ENCODE measurements around the gene HSPG2.
"Not testable (repeated sequence)": the region's sequence is repeated elsewhere in the genome, so short reads cannot be mapped to it uniquely, and the experiment has no call there.

HSPG2 gene

DNA sequence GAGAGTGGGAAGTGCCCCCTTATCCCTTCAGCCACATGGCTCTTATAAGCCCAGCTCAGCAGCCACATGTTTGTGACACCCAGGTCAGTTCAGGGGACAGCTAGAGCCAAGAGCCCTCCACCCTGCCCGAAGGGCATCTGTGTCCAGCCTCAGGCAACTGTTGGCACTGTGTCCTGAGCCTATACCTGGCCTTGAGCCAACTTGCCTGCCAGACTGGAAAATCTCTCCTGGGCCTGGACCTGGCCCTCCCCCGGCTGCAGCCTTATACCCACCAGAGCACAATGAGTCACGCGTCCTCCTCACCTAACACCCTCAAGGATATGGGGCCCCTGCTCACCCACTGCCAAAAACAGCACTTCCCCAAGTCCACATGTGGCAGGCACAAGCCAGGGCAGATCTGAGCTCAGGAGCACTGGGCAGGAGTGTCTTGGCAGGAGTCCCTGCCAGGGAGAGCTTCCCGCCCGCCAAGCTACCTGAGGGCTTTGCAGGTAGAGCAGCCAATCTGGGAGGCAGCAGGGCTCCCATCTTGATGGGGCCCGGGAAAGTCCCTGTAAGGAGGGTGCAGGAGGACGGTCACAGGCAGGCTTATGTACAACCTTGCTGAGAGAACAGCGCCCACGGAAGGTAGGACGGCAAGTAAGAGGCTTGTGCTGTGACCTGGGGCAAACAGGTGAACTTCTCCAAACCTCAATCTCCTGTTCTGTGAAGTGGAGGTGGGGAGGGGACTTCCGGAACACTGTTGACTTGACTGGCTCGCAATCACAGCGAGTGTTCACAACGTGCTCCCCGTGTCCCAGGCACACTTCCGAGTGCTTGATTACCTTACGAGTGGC lies 19.8 kb upstream of the HSPG2 start:
- in situ Hi-C loops (cut with MboI; ENCODE audit: low sequenced_read_pairs), result loop anchor here (25.0 kb wide), 2 partner anchors 295 to 720 kb away; partner anchors contain the start of gene RAP1GAP

DNA sequence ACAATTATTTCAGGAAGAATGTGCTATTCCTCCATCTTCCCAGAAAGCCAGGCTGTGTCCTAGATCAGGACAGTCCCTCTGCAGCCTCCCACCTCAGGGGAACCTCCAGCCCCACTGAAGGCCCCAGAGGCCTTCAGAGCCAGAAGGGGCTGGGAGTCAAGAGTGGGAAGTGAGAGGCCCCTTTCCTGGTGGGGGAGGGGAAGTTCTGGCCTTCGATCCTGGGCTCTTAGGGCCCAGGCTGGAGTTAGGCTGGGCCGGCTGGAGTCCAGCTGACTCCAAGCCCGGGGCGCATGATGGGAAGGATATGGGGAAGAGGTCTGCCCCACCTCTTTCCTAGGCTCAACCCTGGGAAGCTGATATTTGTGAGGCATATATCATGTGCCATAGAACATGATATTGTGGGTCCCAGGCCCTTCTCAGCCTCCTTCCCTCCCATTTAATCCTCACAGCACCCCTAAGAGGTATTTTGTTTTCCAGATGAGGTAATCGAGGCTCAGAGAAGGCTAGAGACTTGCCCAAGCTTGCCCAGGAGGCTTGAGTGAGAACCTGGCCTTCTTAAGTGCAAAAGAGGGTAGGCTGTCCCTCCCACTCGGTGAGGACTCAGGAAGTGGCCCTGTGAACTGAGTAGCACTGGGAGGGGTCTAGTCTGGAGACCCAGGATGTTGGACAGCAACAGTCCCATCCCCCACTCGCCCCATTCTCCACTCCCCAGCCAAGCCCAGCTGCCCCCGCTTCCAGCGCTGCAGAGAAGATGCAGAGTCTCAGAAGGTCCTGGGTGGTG lies 18.6 kb upstream of the HSPG2 start:
- in situ Hi-C loops (cut with MboI; ENCODE audit: low sequenced_read_pairs), result loop anchor here (25.0 kb wide), 2 partner anchors 293 to 718 kb away; partner anchors contain the start of gene RAP1GAP

DNA sequence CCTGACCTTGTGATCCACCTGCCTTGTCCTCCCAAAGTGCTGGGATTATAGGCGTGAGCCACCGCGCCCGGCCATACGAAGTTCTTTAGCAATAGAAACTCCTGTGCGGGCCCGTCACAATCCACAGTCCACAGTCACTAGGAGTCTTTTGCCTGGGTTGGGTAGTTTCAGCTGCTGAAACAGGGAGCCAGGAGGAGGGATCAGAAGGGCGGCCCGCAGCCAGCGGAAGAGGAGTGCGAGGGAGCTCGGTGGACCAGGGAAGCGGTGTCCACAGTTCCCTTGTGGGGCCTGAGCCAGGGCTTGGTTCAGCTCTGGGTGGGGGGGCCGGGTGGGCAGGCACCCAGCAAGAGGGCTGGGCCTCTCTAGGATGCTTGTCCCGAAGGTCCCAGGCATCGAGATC lies 17.9 kb upstream of the HSPG2 start:
- in situ Hi-C loops (cut with MboI; ENCODE audit: low sequenced_read_pairs), result loop anchor here (25.0 kb wide), 2 partner anchors 293 to 718 kb away; partner anchors contain the start of gene RAP1GAP

DNA sequence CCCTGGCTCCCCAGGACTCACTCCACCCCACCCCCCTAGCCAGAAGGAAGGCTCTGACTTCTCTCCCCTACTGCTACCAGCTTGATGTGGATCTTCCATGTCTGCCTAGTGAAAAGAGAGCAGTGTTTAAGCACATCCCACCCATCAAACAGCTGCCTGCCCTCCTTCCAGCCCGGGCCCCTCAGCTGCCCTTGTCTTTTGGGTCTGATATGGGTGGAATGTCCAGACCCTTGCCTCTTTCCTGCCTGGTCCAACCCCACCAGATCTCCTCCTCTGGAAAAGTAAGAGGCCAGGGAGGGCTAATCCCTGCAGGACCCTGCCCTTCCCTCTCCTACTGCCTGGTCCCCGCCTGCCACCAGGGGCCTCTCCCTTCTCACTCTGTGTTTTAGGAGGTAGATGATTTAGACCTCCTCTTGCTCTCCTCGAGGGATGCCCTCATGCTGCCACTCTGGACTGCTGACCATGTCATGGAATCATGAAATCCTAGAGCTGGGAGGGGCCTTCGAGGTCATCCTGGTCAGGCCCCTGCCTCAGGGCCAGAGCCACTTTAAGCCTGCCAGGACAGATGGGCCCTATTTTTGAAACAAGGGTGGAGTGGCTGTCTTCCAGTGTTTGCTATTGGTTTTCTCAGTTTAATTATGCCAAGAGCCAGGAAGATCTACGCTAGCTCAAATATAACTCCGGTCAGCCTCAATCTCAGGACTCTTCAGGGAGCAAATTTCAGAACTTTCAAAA lies 15.8 kb upstream of the HSPG2 start:
- in situ Hi-C loops (cut with MboI; ENCODE audit: low sequenced_read_pairs), result loop anchor here (25.0 kb wide), 2 partner anchors 291 to 716 kb away; partner anchors contain the start of gene RAP1GAP

DNA sequence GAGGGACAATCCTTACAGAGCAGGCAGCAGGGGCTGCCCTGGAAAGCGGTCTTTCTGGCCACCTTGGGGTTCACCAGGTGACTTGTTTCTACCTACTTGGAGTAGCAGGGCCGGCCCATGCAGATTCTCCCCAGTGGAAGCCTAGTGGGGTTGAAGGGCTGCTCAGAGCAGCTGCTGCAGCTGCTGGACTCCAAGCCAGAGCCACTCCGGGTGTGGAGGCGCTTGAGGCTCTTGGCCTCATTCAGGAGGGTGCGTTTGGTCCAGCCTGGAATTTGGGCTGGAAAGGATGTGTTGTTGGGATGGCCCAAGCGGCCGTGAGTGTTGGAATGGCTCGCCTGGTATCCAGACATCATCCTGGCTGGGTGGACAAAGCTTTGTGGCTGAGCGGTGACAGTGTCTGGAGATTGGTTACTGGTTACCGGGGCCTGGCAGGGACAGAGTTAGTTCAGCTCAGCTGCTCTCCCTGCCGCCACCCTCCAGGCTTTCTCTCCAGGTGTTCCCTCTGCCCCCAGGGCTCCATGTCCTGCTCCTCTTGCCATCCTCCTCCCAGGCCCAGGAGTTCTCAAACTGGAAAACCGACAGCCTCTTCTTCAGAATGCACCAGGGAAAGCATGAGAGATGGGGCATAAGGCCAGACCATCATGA lies 14.2 kb upstream of the HSPG2 start:
- in situ Hi-C loops (cut with MboI; ENCODE audit: low sequenced_read_pairs), result loop anchor here (25.0 kb wide), 2 partner anchors 289 to 714 kb away; partner anchors contain the start of gene RAP1GAP

DNA sequence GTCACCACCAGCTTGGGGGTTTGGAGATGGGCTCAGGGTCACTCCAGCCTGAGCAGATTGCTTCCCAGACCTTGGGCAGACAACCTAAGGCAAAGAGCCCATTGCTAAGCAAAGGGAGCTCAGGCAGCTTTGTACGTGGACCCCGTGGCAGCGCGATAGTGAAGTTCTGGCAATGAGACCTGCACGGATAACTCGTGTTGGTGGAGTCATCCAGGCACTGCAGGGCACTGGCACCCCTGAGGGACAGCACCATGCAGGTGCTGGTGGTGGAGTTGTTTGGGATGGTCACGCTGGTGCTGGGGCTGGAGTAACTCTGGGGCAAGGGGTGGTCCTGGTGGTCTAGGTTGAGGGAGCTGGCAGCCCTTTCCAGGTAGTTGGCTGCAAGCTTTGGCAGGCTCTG lies 13.6 kb upstream of the HSPG2 start:
- in situ Hi-C loops (cut with MboI; ENCODE audit: low sequenced_read_pairs), result loop anchor here (25.0 kb wide), 2 partner anchors 288 to 713 kb away; partner anchors contain the start of gene RAP1GAP

DNA sequence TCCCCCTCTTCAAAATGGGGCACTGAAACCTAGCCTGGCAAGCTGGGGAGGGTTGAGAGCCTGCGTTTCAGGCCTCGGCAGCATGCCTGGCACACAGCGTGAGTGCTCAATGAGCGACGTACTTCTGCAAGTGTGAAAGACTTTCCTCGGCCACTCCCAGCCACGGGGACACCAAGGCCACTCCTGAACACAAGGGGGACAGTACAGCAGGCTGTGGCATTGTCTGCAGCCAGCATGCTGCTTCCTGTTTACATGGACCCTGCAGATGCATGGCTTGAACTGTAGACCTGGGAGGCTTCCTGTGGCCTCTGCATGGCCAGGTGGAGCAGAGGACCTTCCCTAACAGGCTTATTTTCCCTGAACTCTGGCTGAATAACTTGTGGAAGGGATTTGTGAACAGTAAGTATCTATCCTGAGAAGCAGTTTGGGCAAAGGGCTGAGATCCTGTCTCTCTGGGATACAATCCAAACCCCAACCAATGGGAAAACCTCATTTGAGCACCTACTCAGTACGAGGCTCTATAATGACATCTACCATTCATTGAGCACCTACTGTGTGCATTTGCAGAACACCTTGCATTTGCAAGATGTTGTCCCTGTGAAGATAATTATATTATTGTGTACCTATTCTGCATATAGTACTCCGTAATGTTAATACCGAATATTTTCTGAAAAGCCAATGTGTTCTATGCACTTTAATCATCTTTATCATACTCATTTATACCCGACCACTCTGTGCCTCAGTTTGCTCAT lies 9.9 kb upstream of the HSPG2 start:
- in situ Hi-C loops (cut with MboI; ENCODE audit: low sequenced_read_pairs), result no loop called here

DNA sequence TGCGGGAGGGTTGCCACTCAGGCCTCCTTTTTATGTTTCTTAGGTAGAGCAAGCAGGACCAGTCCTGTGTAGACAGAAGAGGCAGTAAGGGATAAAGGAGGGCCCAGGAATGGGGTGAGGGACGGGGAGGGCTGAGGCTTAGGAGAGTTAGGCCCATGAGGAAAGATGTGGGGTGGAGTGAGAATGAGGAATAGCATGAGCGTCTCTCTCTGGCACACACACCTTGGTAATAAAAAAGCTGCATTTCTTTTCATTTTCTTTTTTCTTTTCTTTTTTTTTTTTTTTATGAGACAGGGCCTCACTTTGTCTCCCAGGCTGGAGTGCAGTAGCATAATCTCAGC lies 7.6 kb upstream of the HSPG2 start:
- in situ Hi-C loops (cut with MboI; ENCODE audit: low sequenced_read_pairs), result no loop called here

DNA sequence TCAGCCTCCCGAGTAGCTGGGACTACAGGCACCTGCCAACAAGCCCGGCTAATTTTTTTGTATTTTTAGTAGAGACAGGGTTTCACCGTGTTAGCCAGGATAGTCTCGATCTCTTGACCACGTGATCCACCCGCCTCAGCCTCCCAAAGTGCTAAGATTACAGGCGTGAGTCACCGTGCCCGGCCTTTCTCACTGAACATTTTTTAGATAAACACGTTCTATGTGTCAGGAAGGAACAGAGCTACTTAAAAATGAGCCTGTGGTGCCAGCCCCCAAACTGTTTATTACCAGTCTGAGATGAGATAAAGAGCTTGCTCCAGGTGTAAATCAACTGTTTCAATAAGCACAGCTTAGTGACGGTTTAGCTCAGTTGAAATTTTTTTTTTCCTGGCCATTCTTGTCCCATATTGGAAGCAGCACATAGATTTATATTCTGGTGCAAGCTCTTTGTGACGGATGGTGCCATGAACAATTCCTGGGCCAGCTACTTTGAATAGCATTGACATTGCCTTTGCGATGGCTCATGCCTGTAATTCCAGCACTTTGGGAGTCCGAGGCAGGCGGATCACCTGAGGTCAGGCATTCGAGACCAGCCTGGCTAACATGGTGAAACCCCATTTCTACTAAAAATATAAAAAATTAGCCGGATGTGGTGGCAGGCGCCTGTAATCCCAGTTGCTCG lies 6.0 kb upstream of the HSPG2 start:
- in situ Hi-C loops (cut with MboI; ENCODE audit: low sequenced_read_pairs), result not testable (repeated sequence)

DNA sequence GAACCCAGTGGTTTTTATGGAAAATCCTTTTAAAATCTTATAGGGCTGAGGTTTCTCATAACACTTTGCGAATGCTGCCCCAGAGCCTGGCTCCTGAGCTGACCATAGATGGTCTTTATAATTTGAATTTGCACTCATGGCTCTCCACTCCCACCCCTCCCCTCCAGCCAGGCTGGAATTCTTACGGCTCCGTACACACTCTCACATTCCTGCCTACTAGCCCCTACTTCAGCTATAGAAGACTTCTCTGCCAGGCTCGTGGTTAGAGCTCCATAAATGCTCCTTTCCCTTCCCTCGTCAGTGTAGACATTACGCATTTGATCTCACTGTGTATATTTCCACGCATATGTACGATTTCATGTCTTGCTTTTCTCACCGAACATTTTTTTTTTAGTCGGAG lies 5.4 kb upstream of the HSPG2 start:
- in situ Hi-C loops (cut with MboI; ENCODE audit: low sequenced_read_pairs), result no loop called here

DNA sequence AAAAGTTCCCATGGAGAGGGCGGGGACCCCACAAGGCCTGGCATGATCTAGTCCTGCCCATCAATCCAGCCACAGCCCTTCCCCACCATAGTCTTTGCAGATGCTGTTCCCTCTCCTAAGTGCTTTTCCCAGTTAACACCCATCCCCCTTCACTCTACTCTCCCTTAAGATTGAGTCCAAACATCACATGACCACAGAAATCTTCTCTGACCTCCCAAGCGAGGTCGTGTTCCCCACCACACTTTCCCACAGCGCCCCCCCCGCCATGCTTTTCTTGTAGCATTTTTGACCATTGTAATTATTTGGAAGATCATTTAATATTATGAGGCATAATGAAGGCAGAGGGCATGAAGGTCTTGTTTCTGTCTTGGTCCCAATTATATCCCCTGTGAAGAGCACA lies 4.3 kb upstream of the HSPG2 start:
- in situ Hi-C loops (cut with MboI; ENCODE audit: low sequenced_read_pairs), result no loop called here

DNA sequence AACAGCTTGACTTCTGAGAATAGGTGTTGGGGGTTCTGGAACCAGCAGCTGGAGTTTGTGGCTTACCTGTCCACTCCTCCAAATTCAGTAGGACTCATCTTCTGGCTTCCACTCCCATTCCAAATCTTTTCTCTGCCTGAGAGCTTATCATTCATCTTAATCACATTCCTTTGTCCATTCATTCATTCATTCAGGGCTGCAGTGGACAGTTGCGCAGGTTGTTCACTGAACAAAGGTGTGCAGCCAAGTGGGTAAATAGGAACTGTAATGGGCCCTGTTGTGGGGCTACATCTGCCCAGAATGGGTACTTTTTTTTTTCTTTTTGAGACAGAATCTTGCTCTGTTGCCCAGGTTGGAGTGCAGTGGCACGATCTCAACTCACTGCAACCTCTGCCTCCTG lies 3.4 kb upstream of the HSPG2 start:
- in situ Hi-C loops (cut with MboI; ENCODE audit: low sequenced_read_pairs), result no loop called here

DNA sequence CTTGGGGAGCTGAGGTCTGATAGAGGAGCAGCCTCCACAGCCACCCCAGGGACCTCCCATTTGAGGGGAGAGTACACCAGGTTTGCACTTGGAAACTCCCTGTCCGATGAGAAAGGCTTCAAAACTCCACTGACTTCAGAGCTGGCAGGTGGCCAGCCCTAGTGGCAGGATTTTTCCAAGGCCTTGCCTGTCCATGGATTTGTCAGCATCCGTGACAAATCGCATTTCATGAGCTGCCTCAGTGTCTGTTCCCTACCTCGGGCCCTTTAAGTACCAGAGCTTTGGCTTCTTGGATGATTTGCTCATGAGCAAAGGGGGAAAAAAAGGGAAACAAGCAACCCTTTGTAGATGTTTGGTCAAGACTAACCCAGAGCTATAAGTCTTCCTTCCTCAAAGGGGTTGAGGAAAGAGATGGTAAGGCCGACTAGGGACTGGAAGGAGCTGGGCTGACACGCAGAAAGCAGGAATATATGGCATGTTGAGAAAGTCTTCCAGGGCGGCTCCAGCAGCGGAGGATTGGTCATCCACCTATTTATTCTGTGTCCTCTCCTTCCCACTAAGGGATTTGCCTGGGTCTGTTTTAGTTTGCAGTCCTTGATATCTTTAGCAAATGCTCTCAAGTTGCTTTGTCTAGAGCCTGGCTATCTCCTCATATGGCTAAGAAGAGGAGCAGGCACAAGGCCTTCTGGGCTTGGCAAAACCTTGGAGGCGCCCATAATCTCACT lies 2.7 kb upstream of the HSPG2 start:
- in situ Hi-C loops (cut with MboI; ENCODE audit: low sequenced_read_pairs), result no loop called here

DNA sequence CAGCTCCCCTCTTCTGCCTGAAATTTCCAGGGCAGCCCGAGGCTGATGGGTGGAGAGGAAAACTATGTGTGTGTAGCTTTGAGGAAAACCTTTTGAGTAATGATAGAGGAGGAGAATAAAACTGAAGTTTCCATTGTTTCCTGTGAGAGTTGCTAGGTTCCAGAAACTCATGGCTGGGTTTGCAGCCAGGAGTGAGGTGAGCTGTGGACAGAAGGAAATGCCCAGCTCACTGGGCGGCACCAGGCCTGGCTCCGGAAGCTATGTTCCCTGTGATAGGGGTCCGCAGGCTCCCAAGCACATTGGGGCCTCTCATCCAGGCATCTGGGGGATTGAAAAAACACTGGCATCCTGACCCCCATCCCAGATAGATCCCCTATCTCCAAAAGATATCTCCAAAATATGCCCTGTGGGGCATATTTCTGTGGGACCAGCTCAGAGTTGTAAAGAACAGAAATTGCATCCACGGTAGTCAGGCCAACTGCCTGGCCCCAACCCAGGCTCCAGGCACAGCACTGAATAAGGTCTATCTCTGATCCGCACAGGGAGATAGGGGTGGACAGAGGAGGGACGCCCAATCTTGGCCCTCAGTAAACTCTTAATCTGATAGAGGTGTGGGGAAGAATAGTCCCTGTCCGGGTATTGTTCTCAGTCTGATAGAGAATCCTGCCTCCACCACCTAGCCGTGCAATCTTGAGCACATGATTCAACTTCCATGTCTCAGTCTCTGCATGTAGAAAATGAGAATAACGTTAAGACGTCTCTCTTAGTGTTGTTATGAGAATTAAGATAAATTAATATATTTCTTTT lies 1.8 kb upstream of the HSPG2 start:
- in situ Hi-C loops (cut with MboI; ENCODE audit: low sequenced_read_pairs), result no loop called here

DNA sequence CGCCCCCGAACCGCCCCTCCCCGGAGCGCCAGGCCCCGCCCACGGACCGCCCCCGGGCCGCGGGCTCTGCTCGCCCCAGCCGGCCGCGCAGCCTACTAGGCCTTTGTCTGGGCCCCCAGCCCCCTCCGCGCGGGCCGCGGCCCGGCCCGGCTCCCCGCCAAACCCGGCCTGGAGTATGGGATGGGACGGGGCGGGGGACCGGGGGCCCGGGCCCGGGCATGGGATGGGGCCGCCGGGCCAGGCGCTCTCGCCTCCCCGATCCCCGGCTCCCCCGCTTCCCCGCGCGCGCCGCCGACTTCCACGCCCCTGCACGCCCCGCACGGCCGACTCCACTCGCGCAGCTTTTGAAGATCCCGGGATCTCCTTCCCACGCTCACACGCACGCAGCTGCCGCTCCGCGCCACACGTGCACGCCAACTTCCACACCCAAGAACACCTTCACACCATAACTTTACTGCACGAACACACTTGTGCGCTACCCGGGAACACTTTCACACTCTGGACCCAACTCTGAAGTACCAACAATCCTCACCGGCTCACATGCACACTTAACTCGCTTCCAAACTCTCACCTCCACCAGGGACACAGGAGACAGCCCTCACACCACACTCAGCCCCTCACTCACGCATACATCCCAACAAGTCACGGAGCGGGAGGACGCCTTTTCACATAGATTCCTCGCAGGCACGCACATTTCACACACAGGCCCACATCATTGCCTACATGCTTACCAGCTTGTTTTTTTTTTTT lies 437 bp upstream of the HSPG2 start:
- in situ Hi-C loops (cut with MboI; ENCODE audit: low sequenced_read_pairs), result no loop called here

DNA sequence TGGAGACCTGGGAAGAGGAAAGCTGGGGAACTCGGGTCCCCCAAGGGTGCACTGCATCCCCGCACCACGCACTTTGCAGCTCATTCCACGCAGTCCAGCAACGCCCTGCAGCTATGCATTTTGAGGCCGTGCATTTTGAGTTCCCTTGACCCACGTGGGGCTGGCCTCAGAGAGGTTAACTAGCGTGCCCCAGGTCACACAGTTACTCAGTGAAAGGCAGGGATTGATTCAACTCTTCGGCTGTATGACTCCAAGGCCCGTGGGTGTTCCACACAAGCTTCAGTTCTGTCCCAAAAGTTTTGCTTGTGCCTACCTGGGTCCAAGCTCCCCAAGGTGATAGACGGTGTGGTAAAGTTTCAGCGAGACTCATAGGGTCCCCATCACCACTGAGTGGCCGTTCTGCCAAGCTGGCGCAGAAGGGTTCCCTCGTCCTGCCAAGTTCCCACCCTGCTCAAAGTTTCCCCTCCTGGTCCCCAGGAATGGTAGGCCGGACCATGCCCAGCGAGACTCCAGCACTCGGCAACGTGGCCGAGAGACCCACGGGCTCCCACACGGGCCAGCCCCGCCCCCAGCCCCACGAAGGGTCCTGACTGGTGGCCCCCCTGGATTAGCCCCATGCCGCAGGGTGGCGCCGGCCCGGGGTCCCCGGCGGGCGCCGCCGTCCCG lies 611 bp downstream of the HSPG2 start:
- in situ Hi-C loops (cut with MboI; ENCODE audit: low sequenced_read_pairs), result no loop called here

DNA sequence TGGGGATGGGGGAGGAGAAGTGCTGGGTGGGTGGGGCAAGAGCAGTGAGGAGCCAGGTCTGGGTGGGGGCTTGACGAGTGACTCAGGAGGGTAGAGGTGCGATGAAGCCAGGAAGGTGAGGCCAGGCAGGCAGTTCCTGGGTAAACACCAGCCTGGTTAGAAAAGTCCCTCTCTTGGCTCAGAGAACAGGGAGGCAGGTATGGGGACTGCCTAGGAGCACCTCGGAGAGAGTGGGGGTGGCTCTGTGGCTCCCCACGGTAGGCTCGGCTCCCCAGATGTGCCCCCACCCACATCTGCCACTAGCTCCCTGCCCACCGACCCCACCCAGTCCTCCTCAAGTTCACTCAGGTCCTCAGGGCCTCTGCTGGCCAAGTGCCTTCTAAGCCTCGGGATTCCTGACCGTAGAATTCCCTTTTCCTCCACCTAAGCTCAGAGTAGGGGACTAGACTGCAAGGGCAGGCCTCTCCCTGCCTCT lies 1.2 kb downstream of the HSPG2 start:
- in situ Hi-C loops (cut with MboI; ENCODE audit: low sequenced_read_pairs), result no loop called here

Measured in HL-60/S4 (cell line).